HT1080 (cell line): ENCODE measurements around the gene CACNA2D1. TPM values are rescaled to one million over a fixed set of nuclear protein-coding genes. Genes with fewer than 3 reads are reported as not detected.
A peak's percentile ranks its signal among the peaks of the same experiment; 100 is the strongest.

Experiments used
- DNase-seq: peaks from one replicate; pipeline ENCODE4 v3.0.0-alpha.2; 2015; ENCODE audit warnings: low read depth
- total RNA-seq: library from RNA; depleted of rRNA; stranded (reverse); fragments of >200 nt; shearing (Covaris generic); gene quantifications from 2 replicates; pipeline ENCODE4 v1.2.3, GENCODE V29; 2014

Gene CACNA2D1
- total RNA-seq, 1 experiment from 2014 or later: 11.9 TPM

GRCh38 chr7:82122275-82122674 lies 321.3 kb downstream of the CACNA2D1 start:
- no peak for DNase-seq

DNA sequence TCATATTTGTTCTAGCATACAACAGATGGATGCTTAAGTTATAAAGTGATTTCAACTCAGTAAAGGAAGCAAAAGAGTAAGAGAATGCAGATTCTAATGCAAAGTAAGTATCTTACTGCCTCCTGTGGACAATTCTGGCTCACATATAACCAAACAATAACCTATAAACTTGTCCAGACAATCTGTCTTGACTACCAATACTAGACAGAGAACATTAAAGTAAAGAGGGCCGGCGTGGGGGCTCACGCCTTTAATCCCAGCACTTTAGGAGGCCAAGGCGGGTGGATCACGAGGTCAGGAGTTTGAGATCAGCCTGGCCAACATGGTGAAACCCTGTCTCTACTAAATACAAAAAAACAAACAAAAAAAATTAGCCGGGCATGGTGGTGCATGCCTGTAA lies 329.3 kb downstream of the CACNA2D1 start:
- DNase-seq: no peak

DNA sequence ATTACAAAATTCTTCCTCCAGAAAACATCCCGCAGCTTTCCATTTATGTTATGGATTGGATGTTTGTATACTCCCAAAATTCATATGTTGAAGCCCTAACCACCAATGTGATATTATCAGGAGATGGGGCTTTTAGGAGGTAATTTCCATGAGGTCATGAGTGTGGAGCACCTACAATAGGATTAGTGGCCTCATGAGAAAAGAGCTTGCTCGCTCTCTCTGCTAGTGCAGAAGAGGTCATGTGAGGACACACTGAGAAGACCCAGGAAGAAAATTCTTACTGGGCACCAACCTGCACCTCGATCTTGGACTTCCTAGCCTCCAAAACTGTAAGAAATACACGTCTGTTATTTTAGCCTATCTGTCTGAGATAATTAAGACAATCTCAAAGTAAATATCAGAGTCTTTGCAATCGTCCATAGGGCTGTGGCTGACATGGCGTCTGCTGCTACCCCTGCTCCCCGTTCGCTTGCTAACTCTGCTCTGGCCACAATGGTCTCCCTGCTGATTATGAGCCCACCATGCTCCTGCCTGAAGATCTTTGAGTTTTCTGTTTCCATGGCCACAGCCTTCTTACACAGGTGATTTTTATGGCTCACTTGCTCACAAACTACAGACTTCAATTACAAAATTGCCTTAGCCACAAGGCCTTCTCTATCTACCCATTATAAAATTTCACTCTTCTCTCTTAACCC lies 333.3 kb downstream of the CACNA2D1 start:
- DNase-seq: no peak

- peak; percentile 69 for DNase-seq
Observed at GRCh38 chr7:82109288-82109687, 334.3 kb downstream of the CACNA2D1 start.

DNA sequence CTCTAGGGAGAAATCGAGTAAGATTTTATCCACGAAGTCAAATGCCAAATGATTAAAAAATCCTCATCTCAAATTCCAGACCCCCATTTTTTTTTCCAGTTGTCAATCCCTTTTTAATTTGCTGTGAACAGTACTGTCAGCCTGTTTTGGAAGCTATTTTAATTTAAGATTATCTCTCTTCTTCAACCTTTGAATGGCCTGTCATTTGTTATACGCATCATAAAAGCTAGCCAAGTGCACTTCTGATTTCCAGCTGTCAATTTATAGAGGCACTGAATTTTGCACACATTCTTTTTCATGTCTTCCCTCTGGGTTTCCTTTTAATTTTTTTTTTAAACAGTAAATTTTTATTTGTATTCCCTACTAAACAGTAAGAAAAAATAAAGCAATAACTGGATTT lies 337.4 kb downstream of the CACNA2D1 start:
- DNase-seq: no peak

DNA sequence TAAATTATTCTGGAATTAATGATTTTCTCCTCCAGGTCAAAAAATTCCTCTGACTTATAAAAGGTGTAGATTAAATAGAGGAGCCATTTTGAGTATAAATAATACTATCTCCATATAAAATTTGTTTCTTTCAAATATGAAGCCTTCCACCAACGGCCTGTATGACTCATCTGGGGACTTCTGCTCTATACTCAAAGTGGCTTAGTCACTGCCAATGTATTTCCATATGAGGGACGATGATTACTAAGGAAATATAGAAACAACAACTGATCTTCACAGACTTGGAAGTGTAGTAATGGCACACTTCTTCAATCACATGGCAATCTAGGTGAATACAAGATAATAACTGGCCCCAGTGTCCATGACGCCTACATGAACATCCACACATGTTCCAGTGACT lies 338.1 kb downstream of the CACNA2D1 start:
- DNase-seq: peak; percentile 85

DNA sequence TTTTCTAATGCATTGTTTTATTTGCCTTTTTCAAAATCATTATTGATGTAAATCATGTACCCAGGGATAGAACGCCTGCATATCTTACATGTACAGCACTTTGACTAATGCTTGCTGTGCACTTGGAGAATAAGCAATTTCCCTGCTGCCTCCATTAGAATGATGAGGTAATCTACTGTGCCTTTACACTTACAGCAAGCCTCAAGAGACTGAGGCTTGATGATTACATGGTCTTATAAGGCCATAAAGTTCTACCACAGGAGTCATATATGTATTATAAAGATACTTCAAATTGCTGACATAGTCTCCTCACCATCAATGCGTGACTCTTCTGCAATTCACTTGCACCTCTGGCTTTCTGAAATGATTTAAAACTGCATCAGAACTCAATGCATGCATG lies 345.2 kb downstream of the CACNA2D1 start:
- DNase-seq: no peak

DNA sequence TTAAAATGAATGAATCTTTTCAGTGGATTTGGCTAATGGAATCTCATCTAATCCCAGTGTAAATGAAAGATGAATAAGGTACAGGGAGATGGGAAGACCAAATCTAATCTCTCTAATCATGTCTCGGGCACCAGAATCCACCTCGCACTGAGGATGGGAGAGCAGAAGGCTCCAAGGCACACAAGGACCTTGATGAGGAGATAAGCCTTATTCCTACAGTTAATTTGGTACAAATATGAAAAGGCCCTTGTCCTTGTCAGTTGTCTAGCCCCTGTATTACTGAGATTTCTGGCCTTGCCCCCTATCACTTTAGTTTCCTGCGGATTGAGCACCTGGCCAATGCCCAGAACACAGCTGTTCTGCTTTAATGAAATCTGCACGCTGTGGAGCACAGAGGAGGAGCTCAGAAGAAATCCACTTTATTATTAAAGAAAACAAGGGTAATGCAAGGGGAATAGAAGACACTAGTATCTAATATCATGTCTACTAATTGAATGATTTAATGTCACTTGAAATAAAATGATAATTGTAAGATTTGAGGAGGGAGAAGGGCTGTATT lies 352.4 kb downstream of the CACNA2D1 start:
- DNase-seq: no peak

DNA sequence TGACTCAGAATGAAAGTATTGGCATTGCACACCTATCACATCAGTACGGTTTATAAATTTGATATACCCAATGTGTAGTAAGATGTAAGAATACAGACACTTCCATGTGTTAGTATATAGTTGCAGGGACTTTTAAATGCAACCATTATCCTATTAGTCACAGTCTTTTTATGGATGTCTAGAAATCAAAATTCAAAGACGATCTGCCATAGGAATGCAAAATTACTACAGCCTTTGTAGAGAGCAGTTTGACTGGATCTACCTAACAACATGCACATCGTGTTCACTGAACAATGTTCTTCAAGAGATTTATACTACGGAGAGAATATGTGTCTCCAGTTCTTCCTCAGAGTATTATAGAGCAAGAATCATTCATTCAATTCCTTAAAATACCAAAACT lies 356.5 kb downstream of the CACNA2D1 start:
- DNase-seq: no peak

DNA sequence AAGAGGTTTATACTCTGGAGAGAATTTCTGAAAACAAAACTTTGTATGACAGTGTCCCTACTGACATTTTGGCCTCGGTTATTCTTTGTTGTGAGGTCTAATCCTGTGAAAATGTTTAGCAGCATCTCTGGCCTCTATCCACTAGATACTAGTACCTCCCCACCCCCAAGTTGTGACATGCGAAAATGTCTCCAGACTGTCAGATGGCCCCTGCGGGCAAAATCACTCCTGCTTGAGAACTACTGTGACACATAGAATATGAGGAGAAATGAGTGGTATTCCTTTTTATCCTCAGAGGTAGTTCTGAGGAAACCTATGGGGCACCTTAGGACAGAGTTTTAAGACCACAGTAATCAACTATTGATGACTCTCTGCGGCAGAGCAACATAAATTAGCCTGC lies 358.5 kb downstream of the CACNA2D1 start:
- no peak for DNase-seq

- DNase-seq: no peak
Observed at GRCh38 chr7:82081644-82082224, 361.8 kb downstream of the CACNA2D1 start.

GRCh38 chr7:82080254-82080927 lies 363.2 kb downstream of the CACNA2D1 start:
- no peak for DNase-seq

DNA sequence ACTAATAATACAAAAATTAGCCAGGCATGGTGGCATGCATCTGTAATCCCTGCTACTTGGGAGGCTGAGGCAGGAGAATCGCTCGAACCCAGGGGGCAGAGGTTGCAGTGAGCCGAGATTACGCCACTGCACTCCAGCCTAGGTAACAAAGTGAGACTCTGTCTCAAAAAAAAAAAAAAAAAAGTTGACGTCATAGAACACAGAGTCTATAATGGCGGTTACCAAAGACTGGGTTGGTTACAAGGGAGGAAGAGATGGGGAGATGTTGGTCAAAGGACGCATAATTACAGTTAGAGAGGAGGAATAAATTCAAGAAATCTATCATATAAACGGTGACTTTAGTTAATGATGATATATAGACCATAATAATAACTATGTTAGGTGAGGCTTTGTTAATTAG lies 364.1 kb downstream of the CACNA2D1 start:
- DNase-seq: no peak

- DNase-seq: no peak
Observed at GRCh38 chr7:82078807-82079206, 364.8 kb downstream of the CACNA2D1 start.

GRCh38 chr7:82071468-82071867 lies 372.1 kb downstream of the CACNA2D1 start:
- no peak for DNase-seq

- DNase-seq: no peak
Observed at GRCh38 chr7:82067628-82068264, 375.8 kb downstream of the CACNA2D1 start.

DNA sequence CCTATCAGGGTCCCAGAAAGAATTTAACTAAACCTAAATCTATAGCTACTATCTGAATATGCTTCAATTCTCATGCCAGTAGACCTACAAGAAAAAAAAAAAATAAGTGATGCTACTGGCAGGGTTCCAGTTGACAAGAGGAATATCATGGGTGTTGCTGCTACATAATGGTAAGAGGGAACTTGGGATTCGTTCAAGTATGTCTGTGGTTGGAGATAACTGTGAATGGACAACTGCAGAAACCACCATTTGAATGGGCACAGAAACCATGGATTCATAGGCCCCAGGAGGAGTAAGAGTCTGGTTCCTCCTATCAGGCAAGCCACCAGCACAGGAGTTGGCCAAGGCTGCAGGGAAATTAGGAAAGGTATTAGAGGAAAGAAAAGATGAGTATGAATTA lies 386.1 kb downstream of the CACNA2D1 start:
- no peak for DNase-seq

- no peak for DNase-seq
Observed at GRCh38 chr7:82056282-82056681, 387.3 kb downstream of the CACNA2D1 start.

DNA sequence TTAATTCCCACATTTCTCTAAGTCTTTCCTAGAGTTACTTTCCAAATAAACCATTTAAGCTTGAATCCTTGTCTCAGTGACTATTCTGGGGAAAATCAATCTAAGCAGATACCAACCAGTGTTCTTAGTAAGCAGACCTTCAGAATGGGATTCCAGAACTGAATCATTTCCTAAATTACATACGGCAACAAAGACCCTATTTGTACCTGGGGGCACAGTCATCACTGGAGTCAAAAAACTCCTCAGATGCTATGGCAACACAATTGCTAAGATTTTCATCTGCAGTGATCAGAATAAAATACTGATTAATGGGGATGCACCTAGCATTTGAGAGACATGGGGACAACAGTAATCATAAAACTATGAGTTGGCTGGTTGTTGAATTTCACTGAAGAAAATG lies 389.0 kb downstream of the CACNA2D1 start:
- peak; percentile 57 for DNase-seq

- DNase-seq: no peak
Observed at GRCh38 chr7:82053453-82054032, 390.0 kb downstream of the CACNA2D1 start.

- DNase-seq: no peak
Observed at GRCh38 chr7:82051601-82052000, 392.0 kb downstream of the CACNA2D1 start.

- DNase-seq: peak; percentile 44
Observed at GRCh38 chr7:82050792-82051191, 392.8 kb downstream of the CACNA2D1 start.
